GM23338 (cell line): ENCODE results near the gene MVB12B. TPM values are rescaled to one million over a fixed set of nuclear protein-coding genes. Genes with fewer than 3 reads are reported as not detected.

Experiments
- ATAC-seq: fragments of 200-7000 bp; cut with Tn5 transposase; 3 replicates; pipeline ENCODE4 v1.9.1; 2020
- DNase-seq: peaks from one replicate; pipeline ENCODE4 v3.0.0-alpha.2; 2015; ENCODE audit warnings: low spot score
- H2AFZ ChIP-seq: fragments of 200-600 bp; sonication (generic); 2 replicates; pipeline ENCODE4 v1.8.0; 2016; ENCODE audit warnings: antibody characterized with exemption, mild to moderate bottlenecking, moderate library complexity
- H3F3A ChIP-seq: fragments of 200-600 bp; sonication (generic); replicated peaks from 2 replicates; pipeline ENCODE4 v1.8.0; 2017; ENCODE audit warnings: antibody characterized with exemption, mixed run types, low read depth
- H3K27ac ChIP-seq: fragments of 200-600 bp; sonication (generic); 2 replicates; pipeline ENCODE4 v1.6.1; 2016; ENCODE audit warnings: low read depth
- H3K27me3 ChIP-seq: fragments of 200-600 bp; sonication (generic); 2 replicates; pipeline ENCODE4 v1.8.0; 2016; ENCODE audit warnings: mild to moderate bottlenecking, mixed run types, moderate library complexity; ENCODE audit not compliant: insufficient read depth
- H3K36me3 ChIP-seq: fragments of 200-600 bp; sonication (generic); 2 replicates; pipeline ENCODE4 v1.8.0; 2016; ENCODE audit warnings: mild to moderate bottlenecking; ENCODE audit not compliant: insufficient read depth
- H3K4me1 ChIP-seq: fragments of 200-600 bp; sonication (generic); 2 replicates; pipeline ENCODE4 v1.8.0; 2016; ENCODE audit warnings: mild to moderate bottlenecking, moderate library complexity; ENCODE audit not compliant: insufficient read depth
- H3K4me2 ChIP-seq: fragments of 200-600 bp; sonication (generic); 2 replicates; pipeline ENCODE4 v1.7.1; 2017; ENCODE audit warnings: mixed run types
- H3K4me3 ChIP-seq: fragments of 200-600 bp; sonication (generic); 2 replicates; pipeline ENCODE4 v1.6.1; 2016; ENCODE audit warnings: mixed run types
- H3K79me2 ChIP-seq: fragments of 200-600 bp; sonication (generic); replicated peaks from 2 replicates; pipeline ENCODE4 v1.8.0; 2017; ENCODE audit warnings: mild to moderate bottlenecking; ENCODE audit not compliant: insufficient read depth
- H3K9me2 ChIP-seq: fragments of 200-600 bp; sonication (generic); 2 replicates; pipeline ENCODE4 v1.8.0; 2017; ENCODE audit not compliant: insufficient read depth
- H4K20me1 ChIP-seq: fragments of 200-600 bp; sonication (generic); replicated peaks from 2 replicates; pipeline ENCODE4 v1.8.0; 2017; ENCODE audit warnings: mild to moderate bottlenecking; ENCODE audit not compliant: insufficient read depth
- H3K27ac Mint-ChIP-seq: 2 replicates; pipeline ENCODE4 v1.8.0; 2020; ENCODE audit warnings: inconsistent platforms, mild to moderate bottlenecking, moderate library complexity, mixed read lengths
- H3K27me3 Mint-ChIP-seq: 3 replicates; pipeline ENCODE4 v1.8.0; 2022; ENCODE audit warnings: low read depth, mild to moderate bottlenecking, moderate library complexity, mixed read lengths, inconsistent platforms; ENCODE audit not compliant: insufficient read depth, poor library complexity
- H3K36me3 Mint-ChIP-seq: 3 replicates; pipeline ENCODE4 v1.8.0; 2021; ENCODE audit warnings: low read depth, mild to moderate bottlenecking, inconsistent platforms, moderate library complexity, mixed read lengths
- H3K4me1 Mint-ChIP-seq: 3 replicates; pipeline ENCODE4 v1.8.0; 2020; ENCODE audit warnings: mild to moderate bottlenecking, inconsistent platforms, mixed read lengths
- H3K4me3 Mint-ChIP-seq: 3 replicates; pipeline ENCODE4 v1.8.0; 2021; ENCODE audit warnings: moderate library complexity, mild to moderate bottlenecking, inconsistent platforms, mixed read lengths
- H3K9me3 Mint-ChIP-seq: 3 replicates; pipeline ENCODE4 v1.8.0; 2020; ENCODE audit warnings: moderate library complexity, mild to moderate bottlenecking, inconsistent platforms, mixed read lengths
- CREB1 ChIP-seq: fragments of 250-450 bp; sonication (Bioruptor Pico); IDR thresholded peaks from 2 replicates; pipeline ENCODE4 v1.5.0; 2020; ENCODE audit warnings: low read depth, mild to moderate bottlenecking, moderate library complexity
- CTCF ChIP-seq, 2 experiments: fragments of 200-600 bp in 1 of 2; sonication (generic) in 1 of 2; conservative IDR thresholded peaks; 2 replicates each; pipeline versions ENCODE4 v1.5.1 to v1.6.1; 2016 to 2017; ENCODE audit warnings: antibody characterized with exemption in 2 of 2, low read depth in 2 of 2, mild to moderate bottlenecking in 2 of 2, moderate library complexity in 1 of 2
- ETS1 ChIP-seq: IDR thresholded peaks from 2 replicates; pipeline ENCODE4 v1.6.1; 2016; ENCODE audit warnings: antibody characterized with exemption
- EZH2 ChIP-seq: fragments of 200-600 bp; sonication (generic); IDR thresholded peaks from one replicate; pipeline ENCODE4 v1.8.0; 2017; ENCODE audit warnings: antibody characterized with exemption, mild to moderate bottlenecking, low read depth; ENCODE audit not compliant: unreplicated experiment
- EZH2phosphoT487 ChIP-seq: fragments of 200-600 bp; sonication (generic); IDR thresholded peaks from one replicate; pipeline ENCODE4 v1.8.1; 2018; ENCODE audit warnings: antibody characterized with exemption; ENCODE audit not compliant: unreplicated experiment
- JUNB ChIP-seq: IDR thresholded peaks from one replicate; pipeline ENCODE4 v1.6.1; 2016; ENCODE audit warnings: antibody characterized with exemption; ENCODE audit not compliant: unreplicated experiment
- NANOG ChIP-seq: IDR thresholded peaks from 2 replicates; pipeline ENCODE4 v1.6.1; 2016; ENCODE audit warnings: antibody characterized with exemption, borderline replicate concordance
- POLR2AphosphoS5 ChIP-seq: IDR thresholded peaks from 2 replicates; pipeline ENCODE4 v1.6.1; 2016; ENCODE audit warnings: antibody characterized with exemption, low read depth
- STAT1 ChIP-seq: IDR thresholded peaks from one replicate; pipeline ENCODE4 v1.6.1; 2016; ENCODE audit warnings: antibody characterized with exemption; ENCODE audit not compliant: unreplicated experiment
- ZNF114 ChIP-seq: fragments of 250-450 bp; sonication (Bioruptor Pico); IDR thresholded peaks from 2 replicates; pipeline ENCODE4 v1.5.0; 2020; ENCODE audit warnings: mild to moderate bottlenecking, moderate library complexity
- ZNF331 ChIP-seq: fragments of 250-450 bp; sonication (Bioruptor Pico); IDR thresholded peaks from 2 replicates; pipeline ENCODE4 v1.5.0; 2020; ENCODE audit warnings: low read depth, mild to moderate bottlenecking, moderate library complexity
- polyA plus RNA-seq: library from polyadenylated mRNA; unstranded; fragments of >200 nt; fragmentation: Nextera tagmentation; extraction: Ambion mirVana; gene quantifications from 2 replicates; pipeline ENCODE4 v1.2.1, GENCODE V29; 2016
- total RNA-seq: library from RNA; depleted of rRNA; stranded (reverse); fragments of >200 nt; shearing (Covaris generic); gene quantifications from 2 replicates; pipeline ENCODE4 v1.2.3, GENCODE V29; 2014
- TF ChIP-seq, protein P1 (sequence below): IDR thresholded peaks from one replicate; pipeline ENCODE4 v1.6.1; 2018; ENCODE audit warnings: antibody characterized with exemption; ENCODE audit not compliant: unreplicated experiment
- TF ChIP-seq, protein P2 (sequence below): fragments of 250-450 bp; sonication (Bioruptor Pico); IDR thresholded peaks from 2 replicates; pipeline ENCODE4 v1.5.0; 2020; ENCODE audit warnings: mild to moderate bottlenecking, moderate library complexity

Gene MVB12B
- total and polyA plus RNA-seq, 2 experiments from 2014 or later: 1.9 to 6.6 TPM

- H2AFZ ChIP-seq: no peak overlapping the region
- H3K4me1 ChIP-seq: no peaks in the 10 kb centered on the region
- H3K79me2 ChIP-seq: no peaks in the 10 kb centered on the region
- DNase-seq (no peak), ATAC-seq (no peak)
- H4K20me1 ChIP-seq: no peaks in the 10 kb centered on the region
- H3K27me3 ChIP-seq: no peaks in the 10 kb centered on the region
- Mint-ChIP-seq H3K4me1 (peaks cover 4% of the 10 kb centered on the region; the same call in 2 of the 3 replicates), H3K27ac (no peak overlapping the region), H3K9me3 (no peaks in the 10 kb centered on the region), H3K4me3 (no peak overlapping the region), H3K27me3 (peaks cover 14% of the 10 kb centered on the region), H3K36me3 (no peaks in the 10 kb centered on the region)
- H3K9me2 ChIP-seq: no peaks in the 10 kb centered on the region
- no peaks in the 10 kb centered on the region for H3F3A ChIP-seq
- TF ChIP-seq, protein P1, sequence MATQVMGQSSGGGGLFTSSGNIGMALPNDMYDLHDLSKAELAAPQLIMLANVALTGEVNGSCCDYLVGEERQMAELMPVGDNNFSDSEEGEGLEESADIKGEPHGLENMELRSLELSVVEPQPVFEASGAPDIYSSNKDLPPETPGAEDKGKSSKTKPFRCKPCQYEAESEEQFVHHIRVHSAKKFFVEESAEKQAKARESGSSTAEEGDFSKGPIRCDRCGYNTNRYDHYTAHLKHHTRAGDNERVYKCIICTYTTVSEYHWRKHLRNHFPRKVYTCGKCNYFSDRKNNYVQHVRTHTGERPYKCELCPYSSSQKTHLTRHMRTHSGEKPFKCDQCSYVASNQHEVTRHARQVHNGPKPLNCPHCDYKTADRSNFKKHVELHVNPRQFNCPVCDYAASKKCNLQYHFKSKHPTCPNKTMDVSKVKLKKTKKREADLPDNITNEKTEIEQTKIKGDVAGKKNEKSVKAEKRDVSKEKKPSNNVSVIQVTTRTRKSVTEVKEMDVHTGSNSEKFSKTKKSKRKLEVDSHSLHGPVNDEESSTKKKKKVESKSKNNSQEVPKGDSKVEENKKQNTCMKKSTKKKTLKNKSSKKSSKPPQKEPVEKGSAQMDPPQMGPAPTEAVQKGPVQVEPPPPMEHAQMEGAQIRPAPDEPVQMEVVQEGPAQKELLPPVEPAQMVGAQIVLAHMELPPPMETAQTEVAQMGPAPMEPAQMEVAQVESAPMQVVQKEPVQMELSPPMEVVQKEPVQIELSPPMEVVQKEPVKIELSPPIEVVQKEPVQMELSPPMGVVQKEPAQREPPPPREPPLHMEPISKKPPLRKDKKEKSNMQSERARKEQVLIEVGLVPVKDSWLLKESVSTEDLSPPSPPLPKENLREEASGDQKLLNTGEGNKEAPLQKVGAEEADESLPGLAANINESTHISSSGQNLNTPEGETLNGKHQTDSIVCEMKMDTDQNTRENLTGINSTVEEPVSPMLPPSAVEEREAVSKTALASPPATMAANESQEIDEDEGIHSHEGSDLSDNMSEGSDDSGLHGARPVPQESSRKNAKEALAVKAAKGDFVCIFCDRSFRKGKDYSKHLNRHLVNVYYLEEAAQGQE: no peak
- TF ChIP-seq ZNF114 (CRISPR knock-in tag) (no peak), ZNF331 (no peak), EZH2phosphoT487 (no peak), JUNB (no peak), ETS1 (no peak), STAT1 (no peak), CTCF (conservative IDR thresholded peaks at IDR 0.05; ENCODE audit: low read depth in 2 of 2) (no peak), CREB1 (no peak), EZH2 (no peak), POLR2AphosphoS5 (no peak), NANOG (no peak)
- TF ChIP-seq, protein P2, sequence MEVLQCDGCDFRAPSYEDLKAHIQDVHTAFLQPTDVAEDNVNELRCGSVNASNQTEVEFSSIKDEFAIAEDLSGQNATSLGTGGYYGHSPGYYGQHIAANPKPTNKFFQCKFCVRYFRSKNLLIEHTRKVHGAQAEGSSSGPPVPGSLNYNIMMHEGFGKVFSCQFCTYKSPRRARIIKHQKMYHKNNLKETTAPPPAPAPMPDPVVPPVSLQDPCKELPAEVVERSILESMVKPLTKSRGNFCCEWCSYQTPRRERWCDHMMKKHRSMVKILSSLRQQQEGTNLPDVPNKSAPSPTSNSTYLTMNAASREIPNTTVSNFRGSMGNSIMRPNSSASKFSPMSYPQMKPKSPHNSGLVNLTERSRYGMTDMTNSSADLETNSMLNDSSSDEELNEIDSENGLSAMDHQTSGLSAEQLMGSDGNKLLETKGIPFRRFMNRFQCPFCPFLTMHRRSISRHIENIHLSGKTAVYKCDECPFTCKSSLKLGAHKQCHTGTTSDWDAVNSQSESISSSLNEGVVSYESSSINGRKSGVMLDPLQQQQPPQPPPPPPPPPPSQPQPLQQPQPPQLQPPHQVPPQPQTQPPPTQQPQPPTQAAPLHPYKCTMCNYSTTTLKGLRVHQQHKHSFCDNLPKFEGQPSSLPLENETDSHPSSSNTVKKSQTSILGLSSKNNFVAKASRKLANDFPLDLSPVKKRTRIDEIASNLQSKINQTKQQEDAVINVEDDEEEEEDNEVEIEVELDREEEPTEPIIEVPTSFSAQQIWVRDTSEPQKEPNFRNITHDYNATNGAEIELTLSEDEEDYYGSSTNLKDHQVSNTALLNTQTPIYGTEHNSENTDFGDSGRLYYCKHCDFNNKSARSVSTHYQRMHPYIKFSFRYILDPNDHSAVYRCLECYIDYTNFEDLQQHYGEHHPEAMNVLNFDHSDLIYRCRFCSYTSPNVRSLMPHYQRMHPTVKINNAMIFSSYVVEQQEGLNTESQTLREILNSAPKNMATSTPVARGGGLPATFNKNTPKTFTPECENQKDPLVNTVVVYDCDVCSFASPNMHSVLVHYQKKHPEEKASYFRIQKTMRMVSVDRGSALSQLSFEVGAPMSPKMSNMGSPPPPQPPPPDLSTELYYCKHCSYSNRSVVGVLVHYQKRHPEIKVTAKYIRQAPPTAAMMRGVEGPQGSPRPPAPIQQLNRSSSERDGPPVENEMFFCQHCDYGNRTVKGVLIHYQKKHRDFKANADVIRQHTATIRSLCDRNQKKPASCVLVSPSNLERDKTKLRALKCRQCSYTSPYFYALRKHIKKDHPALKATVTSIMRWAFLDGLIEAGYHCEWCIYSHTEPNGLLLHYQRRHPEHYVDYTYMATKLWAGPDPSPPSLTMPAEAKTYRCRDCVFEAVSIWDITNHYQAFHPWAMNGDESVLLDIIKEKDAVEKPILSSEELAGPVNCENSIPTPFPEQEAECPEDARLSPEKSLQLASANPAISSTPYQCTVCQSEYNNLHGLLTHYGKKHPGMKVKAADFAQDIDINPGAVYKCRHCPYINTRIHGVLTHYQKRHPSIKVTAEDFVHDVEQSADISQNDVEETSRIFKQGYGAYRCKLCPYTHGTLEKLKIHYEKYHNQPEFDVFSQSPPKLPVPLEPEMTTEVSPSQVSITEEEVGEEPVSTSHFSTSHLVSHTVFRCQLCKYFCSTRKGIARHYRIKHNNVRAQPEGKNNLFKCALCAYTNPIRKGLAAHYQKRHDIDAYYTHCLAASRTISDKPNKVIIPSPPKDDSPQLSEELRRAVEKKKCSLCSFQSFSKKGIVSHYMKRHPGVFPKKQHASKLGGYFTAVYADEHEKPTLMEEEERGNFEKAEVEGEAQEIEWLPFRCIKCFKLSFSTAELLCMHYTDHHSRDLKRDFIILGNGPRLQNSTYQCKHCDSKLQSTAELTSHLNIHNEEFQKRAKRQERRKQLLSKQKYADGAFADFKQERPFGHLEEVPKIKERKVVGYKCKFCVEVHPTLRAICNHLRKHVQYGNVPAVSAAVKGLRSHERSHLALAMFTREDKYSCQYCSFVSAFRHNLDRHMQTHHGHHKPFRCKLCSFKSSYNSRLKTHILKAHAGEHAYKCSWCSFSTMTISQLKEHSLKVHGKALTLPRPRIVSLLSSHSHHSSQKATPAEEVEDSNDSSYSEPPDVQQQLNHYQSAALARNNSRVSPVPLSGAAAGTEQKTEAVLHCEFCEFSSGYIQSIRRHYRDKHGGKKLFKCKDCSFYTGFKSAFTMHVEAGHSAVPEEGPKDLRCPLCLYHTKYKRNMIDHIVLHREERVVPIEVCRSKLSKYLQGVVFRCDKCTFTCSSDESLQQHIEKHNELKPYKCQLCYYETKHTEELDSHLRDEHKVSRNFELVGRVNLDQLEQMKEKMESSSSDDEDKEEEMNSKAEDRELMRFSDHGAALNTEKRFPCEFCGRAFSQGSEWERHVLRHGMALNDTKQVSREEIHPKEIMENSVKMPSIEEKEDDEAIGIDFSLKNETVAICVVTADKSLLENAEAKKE: no peak
- H3K4me2 ChIP-seq: no peak overlapping the region
- H3K27ac ChIP-seq: no peak overlapping the region
- no peaks in the 10 kb centered on the region for H3K36me3 ChIP-seq
- no peak overlapping the region for H3K4me3 ChIP-seq
Measured at GRCh38 chr9:126507318-126508109, 180.9 kb downstream of the MVB12B start.
